NCI-H748 treated with DMSO at 0.1 percent for 48 hours (cell line): ENCODE results near the gene PPP1CB.

Experiments
- DNase-seq: peaks from one replicate; lab custom pipeline; 2025; lab: John Stamatoyannopoulos, UW

Gene PPP1CB

DNA sequence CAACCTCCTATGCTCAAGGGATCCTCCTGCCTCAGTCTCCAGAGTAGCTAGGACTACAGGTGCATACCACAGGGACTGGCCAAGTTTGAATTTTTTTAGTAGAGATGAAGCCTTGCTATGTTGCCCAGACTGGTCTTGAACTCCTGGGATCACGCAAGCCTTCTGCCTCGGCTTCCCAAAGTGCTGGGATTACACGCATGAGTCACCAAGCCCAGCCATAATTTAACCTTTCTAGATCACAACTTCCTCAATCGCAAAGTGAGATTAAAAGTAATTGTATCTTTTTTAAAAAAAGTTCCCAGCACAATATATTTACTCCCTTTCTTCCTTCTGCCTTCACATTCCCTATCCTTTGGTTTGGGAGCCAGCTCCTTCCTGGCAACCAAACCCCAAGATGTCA, 5.8 kb upstream of the PPP1CB start:
- no peak for DNase-seq

DNA sequence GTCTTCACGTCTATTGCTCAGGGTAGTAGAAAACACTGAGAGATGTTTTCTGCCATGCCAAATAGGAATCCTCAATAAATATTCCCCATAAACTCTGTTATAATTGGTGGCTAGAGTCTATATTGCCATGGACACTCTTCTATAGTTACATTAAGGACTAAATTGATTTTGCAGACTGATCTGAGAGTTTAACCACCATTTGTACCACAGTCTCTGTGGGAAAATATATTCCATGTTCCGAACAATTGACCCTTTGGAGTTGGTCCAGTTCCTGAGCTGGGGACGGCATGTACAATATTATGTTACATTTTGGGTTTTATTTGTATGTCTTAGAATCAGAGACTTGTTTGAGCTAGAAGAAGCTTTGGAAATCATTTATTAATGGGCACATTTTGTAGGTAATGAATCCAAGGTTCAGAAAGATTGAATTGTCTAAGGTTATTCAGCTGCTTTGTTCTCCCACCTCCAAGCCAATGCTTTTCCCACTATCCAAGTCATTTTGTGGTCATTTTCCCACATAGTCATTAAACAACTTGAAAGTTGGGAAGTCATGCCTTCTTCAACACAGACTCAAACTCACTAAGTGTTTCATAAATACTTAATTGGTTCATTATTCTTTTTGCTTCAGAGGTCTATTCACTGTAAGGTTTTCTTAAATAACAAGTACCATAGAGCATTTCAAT, 5.1 kb upstream of the PPP1CB start:
- no peak for DNase-seq

DNA sequence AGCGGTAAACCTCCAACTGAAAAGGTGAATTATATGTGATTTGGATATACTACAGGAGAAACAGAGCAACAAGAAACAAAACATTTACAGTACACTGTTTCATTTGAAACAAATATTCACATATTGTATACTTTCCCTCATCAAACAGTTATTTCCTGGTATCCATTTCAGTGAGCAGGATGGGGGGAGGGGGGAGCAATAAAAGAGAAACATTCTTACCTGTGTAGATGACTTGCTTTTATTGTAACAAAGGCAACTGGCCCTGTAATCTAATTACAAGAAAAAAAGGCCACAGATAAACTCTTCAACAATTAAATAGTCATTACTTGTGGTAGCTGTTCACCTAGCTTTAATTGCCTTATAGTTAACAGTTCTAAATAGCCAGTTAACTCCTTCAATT, 3.9 kb upstream of the PPP1CB start:
- DNase-seq = no peak

DNA sequence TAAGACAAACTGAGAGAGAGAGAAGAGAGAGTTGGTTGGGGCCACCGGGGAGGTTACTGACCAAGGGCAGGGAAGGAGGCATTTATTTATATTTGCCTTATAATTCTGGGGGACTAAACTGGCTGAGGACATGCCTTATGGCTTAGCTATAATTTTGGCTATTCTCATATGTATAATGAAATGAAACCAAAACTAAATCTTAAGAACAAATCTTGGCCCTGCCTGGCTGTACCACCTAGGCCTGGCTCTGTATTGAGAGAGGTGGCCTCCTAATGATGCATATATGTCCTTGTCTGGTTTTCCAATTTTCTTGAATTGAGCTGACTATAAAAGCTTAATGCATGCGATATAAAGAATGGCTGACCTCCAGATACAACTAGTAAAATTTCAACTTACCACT, 3.5 kb upstream of the PPP1CB start:
- DNase-seq = no peak

DNA sequence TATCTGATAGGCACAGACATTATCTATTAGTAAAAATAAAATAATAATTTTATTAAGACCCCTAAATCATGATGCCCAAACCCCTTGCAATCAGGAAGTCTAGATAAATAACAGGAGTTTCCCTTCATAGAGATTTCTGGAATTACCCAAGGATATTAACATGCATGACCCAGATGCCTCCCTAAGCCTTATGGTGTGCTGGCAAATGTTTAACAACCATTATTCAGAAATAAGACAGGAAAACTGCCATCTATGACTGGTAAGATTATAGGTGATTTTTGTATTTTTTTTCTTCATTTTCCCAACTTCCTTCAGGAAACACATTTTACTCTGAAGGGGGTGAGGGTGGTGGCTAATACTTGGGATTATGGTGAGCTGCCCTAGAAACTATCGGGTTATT, 2.7 kb upstream of the PPP1CB start:
- no peak for DNase-seq

DNA sequence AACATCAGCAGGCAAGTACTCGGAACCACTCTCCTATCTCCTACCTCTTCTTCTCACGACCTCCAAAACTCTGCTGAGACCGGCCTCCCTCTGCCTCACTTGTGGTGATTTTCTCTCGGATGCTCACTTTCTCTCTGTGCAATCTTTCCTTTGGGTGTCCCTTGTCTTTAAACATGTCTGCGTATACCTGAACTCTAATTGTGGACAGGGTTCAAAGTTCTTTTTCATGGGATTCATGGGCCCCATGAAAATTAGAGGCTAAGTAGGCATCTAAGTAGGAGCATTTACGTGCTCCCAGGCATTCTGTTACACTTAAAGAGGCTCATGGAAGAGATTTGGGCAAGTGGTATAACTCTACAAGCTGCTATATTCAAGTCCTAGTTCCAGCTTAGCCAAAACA, 2.1 kb upstream of the PPP1CB start:
- DNase-seq = no peak

DNA sequence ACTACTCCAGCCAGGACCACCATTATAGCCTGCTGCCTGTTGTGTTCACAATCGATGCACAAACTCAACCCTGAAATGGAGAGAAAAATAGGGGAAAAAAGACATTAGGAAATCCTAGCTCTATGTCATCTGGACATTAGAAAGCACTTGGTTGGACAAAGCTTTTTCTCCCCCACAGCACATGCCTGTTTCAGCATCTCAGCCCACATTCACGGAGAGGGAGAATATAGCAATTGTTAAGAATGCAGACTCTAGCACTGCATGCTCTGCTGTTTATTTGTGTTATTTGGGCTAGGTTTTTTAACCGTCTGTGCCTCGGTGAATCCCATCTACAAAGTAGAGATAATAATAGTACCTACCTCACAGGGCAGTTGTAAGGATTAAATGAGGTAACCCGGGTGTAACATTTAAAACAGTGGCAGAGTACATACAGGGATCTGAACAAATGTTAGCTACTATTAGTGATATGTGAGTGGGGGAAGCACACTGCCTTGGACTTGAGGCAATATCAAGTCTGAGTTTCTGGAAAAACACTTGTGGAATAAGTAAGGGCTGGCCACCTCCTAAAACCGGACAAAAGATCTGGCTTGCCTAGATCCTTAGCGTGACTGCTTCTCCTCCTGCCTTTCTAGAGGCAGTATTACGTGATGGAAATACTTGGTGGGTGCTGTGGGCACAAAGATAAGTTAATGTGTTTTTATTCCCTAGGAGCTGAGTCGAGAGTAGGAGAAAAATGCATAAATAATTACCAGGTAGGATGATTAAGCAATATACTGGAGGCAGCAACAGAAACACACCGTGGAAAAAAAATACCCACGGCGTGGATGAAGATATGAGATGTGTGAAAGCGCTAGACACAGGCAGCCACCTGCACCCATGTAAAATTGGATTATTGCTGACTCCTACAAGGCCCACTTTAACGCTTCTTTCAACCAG, 1.0 kb upstream of the PPP1CB start:
- no peak for DNase-seq

DNA sequence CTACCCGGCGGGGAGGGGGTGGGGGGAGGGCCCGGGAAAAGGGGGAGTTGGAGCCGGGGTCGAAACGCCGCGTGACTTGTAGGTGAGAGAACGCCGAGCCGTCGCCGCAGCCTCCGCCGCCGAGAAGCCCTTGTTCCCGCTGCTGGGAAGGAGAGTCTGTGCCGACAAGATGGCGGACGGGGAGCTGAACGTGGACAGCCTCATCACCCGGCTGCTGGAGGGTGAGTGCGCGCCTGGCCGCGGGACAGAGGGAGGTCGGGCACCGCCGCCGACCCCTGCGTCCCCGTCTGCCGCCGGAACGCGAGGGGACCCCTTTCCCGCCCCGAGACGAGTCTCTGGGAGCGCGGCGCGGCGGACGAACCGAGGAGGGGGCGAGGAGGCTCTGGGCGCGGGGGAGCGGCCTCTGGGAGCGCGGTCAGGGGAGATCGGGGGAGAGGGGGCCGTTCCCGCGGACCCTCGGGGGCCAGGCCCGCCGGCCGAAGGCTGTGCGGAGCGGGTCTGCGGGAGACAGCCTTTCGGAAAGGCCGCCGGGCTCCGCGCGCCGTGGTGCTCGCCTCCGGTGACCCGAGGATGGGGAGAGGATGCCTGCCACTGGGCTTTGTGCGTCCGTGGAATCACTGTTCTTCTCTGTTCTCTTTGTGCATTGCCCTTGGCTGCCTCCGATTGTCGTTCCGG, 463 bp downstream of the PPP1CB start:
- no peak for DNase-seq

DNA sequence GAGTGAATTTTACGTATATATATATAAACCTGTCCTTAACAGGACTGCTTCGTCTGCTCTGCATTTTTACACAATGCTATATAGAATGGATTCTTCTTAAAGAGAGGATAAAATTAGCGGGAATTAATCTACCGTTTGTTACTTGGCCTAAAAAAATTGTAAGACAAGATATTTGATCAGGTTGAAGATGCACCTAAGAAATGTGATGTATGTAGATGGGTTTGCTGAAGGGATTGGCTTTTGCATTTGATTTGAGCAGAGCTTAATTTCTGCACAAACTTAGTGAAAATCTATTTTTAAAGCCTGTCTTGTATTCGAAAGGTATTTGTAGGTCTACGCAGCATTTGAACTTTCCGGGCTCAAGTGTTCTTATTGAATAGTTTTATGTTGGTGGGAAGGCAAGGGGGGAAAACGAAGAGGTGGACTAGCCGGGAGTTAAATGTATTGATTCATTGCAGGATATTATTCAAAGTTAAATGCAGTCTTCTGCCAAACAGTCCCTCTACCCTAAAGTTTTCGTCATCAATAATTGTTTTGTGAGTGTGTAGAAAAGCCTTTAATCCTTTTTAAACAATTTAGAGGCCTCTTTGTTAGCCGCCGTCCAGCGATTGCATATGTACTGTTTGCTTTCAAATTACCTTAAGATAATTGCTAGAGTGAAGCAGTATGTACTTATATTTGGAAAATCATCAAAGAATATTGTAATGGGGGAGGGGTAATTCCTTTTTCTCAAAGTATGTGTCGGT, 1.2 kb downstream of the PPP1CB start:
- no peak for DNase-seq

DNA sequence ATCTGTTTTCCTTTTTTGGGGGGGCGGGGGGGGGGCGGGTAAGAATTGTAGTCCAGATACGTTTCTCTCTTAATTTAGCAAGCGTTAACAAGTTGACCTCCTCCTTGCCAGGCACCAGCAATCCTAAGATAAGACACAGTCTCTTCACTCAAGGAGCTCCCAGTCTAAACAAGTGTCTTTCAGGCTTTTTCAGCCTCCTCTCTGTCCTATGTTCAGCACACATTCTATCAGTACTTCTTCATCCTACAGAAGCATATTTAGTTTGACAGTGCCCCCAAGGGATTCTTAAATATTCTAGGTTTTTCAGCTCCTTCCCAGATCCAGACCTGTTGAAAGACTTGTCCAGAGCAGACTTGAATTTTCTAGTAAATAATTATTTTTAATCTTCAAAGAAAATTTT, 2.7 kb downstream of the PPP1CB start:
- DNase-seq = no peak

DNA sequence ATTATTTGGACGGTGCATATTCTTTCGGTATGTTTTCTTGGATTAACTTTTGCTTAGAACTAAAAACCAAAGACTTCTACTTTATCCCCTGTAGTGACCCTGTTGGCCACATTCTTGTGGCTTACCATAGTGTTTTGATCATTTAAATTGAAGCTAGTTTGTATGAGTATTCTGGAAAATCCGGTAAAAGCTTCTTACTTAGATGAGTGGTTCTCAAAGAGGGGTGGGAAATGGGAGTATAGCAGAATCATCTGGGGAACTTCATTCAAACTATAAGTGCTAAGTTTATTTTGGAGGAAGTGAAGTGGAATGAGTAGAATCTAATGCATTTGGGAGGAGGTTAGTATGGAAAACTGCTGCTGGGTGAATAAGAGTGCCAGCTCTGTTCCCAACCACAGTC, 3.8 kb downstream of the PPP1CB start:
- no peak for DNase-seq

DNA sequence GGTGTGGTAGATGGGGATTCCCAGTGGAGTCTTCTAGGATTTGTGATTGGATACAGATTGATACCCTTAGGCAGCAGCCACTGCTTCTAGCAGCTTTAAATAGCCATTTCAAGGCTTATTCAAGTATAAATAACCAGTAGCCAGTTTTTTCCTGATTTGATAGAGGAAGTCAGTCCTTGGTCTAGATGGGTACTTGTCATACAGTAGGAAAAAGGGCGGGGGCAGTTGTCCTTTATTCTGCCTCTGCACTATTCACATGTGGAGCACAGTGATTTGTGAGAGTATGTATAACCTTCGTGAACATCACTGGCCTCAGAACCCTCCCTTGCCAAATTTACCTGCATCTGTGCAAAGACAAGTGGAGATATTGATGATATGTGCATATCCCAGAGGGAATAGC, 6.8 kb downstream of the PPP1CB start:
- DNase-seq = no peak

DNA sequence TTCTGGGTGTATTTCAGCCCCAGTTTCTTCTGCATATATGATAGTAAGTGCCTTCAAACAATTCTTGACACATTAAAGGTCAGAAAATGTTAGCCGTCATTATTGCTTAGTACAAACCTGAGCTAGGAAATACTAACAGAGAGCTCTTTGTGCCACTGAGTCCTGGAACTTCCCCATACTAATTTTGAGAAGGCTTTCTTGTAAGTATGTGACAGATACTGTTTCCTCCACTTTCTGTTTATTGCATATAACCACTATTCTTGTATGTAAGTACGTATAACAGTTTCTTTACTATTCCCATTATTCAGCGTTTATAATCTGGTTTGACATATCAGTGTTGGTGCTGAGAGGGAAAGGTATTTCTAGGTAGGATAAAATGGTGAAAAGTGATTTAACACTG, 9.8 kb downstream of the PPP1CB start:
- DNase-seq = no peak

DNA sequence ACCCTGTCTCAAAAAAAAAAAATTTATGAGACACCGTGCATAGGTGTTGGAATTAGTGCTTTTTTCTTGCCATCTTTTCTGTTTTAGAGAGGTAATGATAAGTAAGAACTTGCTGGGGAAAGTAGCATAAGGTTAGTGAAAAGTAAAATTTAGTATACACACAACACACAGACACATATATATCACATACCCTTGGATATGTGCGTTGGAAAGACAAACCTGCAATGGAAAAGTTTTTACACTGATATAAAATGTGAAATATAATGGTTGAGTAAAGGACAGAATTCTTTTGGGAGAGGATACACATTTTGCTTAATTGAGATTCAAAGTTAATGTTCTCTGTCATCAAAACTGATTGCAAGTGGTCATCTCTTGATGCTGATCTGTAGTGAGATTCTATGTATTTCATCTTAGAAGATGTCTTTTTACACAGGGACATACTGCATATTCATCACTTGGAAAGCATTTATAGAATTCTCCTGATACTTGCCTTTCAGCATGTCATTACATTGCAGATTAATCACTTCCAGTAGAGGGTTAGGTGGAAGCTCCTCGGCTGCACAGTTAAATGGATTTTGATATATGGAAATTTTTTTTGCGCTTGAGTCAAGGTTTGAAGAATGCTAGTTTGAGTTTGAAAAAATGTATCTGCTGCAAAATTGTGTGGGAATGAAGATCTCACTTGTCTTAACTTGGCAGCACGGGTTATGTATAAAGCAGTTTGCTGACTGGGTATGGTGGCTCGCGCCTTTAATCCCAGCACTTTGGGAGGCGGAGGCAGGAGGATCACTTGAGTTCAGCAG, 13.5 kb downstream of the PPP1CB start:
- DNase-seq = no peak

DNA sequence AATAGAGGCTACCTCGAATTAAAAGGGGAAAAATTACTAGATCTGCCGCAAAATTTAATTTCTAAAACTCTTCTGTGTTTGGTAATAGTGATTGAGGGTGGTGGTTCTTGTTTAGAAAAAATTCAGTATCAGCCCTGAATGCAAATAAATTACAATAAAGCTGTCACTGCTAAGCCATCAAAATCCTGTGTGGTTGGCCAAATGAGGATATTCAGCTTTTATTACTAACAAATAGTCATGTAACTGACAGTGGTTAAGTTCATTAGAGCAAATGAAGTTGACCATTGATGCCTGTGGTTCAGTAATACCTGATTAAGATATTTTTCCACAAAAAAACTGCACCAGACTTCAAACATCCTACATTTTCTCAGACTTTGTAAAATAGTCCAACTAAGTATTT, 14.4 kb downstream of the PPP1CB start:
- no peak for DNase-seq

DNA sequence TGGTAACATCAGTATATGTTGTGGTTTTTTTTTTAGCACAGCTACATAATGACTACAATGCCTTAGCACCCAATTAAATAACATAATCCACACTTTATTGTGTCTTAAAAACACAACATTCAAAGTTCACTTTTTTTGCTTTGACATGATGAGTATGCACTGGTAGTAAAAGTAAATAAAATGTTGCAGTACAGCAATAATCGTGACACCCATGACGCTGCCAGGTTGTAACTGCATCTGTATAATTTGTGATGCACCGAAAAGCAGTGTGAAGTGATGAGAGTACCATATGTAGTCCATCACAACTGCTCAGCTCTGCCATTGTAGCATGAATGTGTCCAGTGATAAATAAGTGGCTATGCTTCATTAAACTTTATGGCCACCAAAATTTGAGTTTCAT, 15.7 kb downstream of the PPP1CB start:
- DNase-seq = no peak

DNA sequence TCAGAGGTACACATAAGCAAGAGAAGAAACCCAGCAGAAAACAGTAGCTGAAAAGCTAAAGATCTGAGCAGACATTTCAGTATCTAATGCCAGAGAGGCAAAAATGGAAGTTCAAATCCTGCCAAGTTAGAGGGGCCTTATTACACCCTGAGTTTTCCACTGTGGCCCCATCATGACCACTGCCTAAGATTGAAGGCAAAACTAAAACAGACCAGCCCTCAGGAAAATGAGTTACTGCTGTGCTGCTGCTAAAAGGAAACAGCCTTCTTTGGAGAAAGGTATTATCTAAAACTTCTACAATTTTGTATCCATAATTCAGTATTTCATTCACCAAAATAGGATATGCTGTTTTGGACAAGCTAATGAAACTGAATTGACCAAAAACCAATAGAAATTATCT, 16.8 kb downstream of the PPP1CB start:
- DNase-seq = no peak

DNA sequence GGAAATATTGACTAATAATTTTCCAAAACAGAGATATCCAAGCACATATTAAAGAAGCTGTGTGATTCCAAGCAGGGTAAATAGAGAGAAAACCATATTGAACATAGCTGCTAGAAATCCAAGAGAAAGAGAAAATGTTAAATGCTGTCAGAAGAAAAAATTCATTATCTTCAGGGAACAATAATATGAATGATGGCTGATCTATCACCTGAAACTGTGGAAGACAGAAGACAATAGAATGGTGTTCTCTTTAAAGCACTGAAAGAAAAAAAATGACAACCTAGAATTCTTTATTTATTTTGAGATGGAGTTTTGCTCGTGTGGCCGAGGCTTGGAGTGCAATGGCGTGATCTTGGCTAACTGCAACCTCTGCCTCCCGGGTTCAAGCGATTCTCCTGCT, 17.3 kb downstream of the PPP1CB start:
- DNase-seq = no peak

DNA sequence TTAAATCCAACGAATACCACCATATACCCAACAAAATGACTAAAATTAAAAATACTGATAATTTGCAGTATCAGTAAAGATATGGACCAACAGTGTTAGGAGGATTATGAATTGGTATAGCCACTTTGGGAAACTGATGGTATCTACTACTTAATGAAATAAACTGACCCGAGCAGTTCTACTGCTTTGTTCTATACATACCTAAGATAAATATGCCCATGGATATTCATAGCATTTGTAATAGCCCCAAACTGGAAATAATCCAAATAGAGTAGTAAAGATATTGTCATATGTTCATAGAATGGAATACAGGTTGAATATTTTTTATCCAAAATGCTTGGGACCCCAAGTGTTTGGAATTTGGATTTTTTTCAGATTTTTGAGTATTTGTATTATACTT, 20.7 kb downstream of the PPP1CB start:
- no peak for DNase-seq

DNA sequence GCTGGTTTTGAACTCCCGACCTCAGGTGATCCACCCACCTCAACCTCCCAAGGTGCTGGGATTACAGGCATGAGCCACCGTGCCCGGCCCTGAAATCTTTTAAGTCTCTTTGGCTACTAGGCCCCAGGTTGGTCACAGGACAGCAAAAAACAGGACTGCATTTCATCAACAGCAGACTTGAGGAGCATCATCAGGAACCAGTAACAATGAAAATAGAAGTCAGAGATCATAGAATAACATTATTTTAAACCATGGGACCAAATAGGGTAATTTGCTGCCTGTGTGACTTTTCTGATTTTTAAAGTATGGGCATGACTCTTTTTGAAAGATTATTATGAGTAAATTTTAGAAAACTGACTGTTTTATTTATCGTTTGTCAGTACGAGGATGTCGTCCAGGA, 24.8 kb downstream of the PPP1CB start:
- DNase-seq = no peak

DNA sequence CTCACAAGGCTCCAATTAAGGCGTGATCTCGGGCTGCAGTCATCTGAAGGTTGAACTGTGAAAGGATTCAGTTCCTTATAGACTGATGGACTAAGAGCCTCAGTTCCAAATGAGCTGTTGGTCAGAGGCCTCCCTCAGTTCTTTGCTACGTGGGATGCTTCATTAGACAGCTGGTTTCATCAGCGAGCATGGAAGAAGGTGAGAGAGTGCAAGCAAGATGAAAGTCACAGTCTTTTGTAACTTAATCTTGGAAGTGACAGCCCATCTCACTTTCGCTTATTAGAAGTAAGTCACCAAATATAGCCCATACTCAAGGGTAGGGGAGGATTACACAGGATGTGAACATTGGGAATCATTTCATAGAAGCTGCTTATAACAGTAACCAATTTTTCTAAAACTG, 26.8 kb downstream of the PPP1CB start:
- no peak for DNase-seq

DNA sequence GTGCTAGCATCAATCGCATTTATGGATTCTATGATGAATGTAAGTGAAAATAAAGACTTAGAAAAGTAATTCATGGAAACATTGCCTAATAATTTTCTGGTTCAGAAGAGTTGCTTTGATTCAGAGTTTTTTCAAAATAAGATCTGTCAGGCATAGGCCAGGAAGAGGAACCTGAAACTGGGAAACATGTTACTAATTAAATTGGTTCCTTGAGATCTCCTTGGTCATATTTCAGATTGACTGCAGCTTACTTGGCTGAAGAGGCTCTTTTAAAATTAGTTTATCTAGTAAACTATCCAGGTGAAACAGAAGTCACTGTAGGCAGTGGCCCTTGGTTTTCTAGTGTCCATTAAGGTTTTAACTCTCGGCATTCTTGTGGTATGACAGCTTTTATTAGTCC, 27.4 kb downstream of the PPP1CB start:
- DNase-seq = no peak
